ENCODE measurements around the gene WDFY2. TPM values are rescaled to one million over a fixed set of nuclear protein-coding genes. Genes with fewer than 3 reads are reported as not detected.

WDFY2 gene
- total and polyA plus RNA-seq, 5 donors from 2014 or later = 4.0 to 26.2 (median 4.9) TPM

DNA sequence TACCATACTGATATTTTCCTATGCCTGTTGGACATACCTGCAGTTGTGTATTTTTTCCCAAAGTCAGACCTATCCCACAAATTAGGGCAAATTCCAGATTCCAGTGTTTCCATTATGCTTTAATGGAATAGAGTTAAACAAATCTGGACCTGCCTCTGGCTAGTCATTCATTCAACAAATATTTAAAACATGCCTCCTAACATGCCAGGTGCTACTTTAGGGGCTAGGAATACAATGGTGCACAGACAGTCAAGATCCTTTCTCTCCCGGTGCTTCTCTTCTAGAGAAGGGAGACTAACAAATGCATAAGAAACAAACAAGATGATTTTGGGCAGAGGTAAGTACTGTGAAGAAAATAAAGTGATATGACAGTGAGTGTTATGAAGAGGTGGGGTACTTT lies 7.5 kb upstream of the WDFY2 start:
- Mint-ChIP-seq H3K4me3 (no peak overlapping the region), H3K27me3 (peaks cover 25% of the 10 kb centered on the region), H3K4me1 (no peaks in the 10 kb centered on the region), H3K27ac (no peak overlapping the region), H3K36me3 (peaks cover 3% of the 10 kb centered on the region), H3K9me3 (peaks cover 0 to 2% (median 0%) of the 10 kb centered on the region in 7 donors)
- Histone ChIP-seq H3K4me3 (ENCODE audit: low read depth, low read length) (no peak overlapping the region), H3K4me1 (ENCODE audit: control insufficient read depth, insufficient read depth, low read length, poor library complexity, severe bottlenecking) (no peaks in the 10 kb centered on the region), H3K27ac (ENCODE audit: insufficient read depth, low read length, poor library complexity, severe bottlenecking) (no peak overlapping the region), H3K9me3 (ENCODE audit: control insufficient read depth in 2 of 2, low read length in 2 of 2) (no peaks in the 10 kb centered on the region), H3K36me3 (ENCODE audit: control insufficient read depth, insufficient read depth, low read length) (no peaks in the 10 kb centered on the region), H3K27me3 (ENCODE audit: control insufficient read depth, insufficient read depth, low read length) (no peaks in the 10 kb centered on the region)
- ATAC-seq (ENCODE audit: low read depth in 2 of 2) (no peak), DNase-seq (no peak)

DNA sequence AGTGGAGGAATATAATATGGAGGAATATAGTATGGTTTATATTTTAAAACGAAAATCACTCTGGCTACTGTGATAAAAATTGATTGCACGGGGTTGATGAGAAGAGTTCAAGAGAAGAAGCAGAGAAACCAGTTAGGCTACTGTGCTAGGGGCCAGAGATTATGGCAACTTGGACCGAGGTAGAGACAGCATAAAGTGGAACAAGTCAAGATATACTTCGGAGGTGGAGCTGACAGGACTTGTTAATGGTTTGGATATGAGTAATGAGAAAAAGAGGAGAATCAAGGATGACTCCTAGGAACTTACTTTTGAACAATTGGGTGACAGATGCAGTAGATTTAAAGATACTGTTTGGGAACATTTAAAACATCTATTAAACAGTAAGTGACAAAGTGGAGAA lies 6.6 kb upstream of the WDFY2 start:
- Mint-ChIP-seq H3K27ac (no peak overlapping the region), H3K4me3 (no peak overlapping the region), H3K36me3 (peaks cover 3% of the 10 kb centered on the region), H3K27me3 (peaks cover 26% of the 10 kb centered on the region), H3K9me3 (peaks cover 0 to 2% (median 0%) of the 10 kb centered on the region in 7 donors), H3K4me1 (no peaks in the 10 kb centered on the region)
- ATAC-seq (ENCODE audit: low read depth in 2 of 2) (no peak), DNase-seq (no peak)
- H3K36me3 ChIP-seq (ENCODE audit: control insufficient read depth, insufficient read depth, low read length) = no peaks in the 10 kb centered on the region
- H3K4me1 ChIP-seq (ENCODE audit: control insufficient read depth, insufficient read depth, low read length, poor library complexity, severe bottlenecking) = no peaks in the 10 kb centered on the region
- no peaks in the 10 kb centered on the region for H3K27me3 ChIP-seq (ENCODE audit: control insufficient read depth, insufficient read depth, low read length)
- no peak overlapping the region for H3K27ac ChIP-seq (ENCODE audit: insufficient read depth, low read length, poor library complexity, severe bottlenecking)
- H3K4me3 ChIP-seq (ENCODE audit: low read depth, low read length) = no peak overlapping the region
- no peaks in the 10 kb centered on the region for H3K9me3 ChIP-seq (ENCODE audit: control insufficient read depth in 2 of 2, low read length in 2 of 2)

DNA sequence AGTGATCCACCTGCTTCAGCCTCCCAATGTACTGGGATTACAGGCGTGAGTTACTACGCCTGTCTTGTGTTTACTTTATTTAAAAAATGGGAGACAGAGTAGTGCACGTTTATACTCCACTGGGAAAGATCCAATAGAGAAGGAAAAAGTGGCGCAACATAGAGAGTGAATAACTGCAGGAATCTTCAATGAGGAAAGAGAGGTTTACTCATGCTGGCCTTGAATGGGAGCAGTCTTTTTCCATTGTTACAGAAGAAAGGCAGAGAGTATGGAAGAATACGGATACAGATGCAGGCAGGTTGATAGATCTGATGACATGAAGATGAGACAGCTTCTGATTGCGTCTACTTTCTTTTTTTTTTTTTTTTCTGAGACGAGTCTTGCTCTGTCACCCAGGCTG lies 4.6 kb upstream of the WDFY2 start:
- H3K27me3 ChIP-seq (ENCODE audit: control insufficient read depth, insufficient read depth, low read length) = no peaks in the 10 kb centered on the region
- Mint-ChIP-seq H3K27ac (no peak overlapping the region), H3K36me3 (peaks cover 3% of the 10 kb centered on the region), H3K9me3 (peaks cover 0 to 2% (median 0%) of the 10 kb centered on the region in 7 donors), H3K27me3 (peaks cover 30% of the 10 kb centered on the region), H3K4me3 (peak overlapping the region in 1 of 4 donors; percentile 30), H3K4me1 (peaks cover 0 to 10% (median 3%) of the 10 kb centered on the region in 4 donors)
- DNase-seq (no peak), ATAC-seq (ENCODE audit: low read depth in 2 of 2) (no peak)
- no peak overlapping the region for H3K4me3 ChIP-seq (ENCODE audit: low read depth, low read length)
- H3K4me1 ChIP-seq (ENCODE audit: control insufficient read depth, insufficient read depth, low read length, poor library complexity, severe bottlenecking) = peaks cover 5% of the 10 kb centered on the region
- H3K36me3 ChIP-seq (ENCODE audit: control insufficient read depth, insufficient read depth, low read length) = no peaks in the 10 kb centered on the region
- no peaks in the 10 kb centered on the region for H3K9me3 ChIP-seq (ENCODE audit: control insufficient read depth in 2 of 2, low read length in 2 of 2)
- H3K27ac ChIP-seq (ENCODE audit: insufficient read depth, low read length, poor library complexity, severe bottlenecking) = no peak overlapping the region

DNA sequence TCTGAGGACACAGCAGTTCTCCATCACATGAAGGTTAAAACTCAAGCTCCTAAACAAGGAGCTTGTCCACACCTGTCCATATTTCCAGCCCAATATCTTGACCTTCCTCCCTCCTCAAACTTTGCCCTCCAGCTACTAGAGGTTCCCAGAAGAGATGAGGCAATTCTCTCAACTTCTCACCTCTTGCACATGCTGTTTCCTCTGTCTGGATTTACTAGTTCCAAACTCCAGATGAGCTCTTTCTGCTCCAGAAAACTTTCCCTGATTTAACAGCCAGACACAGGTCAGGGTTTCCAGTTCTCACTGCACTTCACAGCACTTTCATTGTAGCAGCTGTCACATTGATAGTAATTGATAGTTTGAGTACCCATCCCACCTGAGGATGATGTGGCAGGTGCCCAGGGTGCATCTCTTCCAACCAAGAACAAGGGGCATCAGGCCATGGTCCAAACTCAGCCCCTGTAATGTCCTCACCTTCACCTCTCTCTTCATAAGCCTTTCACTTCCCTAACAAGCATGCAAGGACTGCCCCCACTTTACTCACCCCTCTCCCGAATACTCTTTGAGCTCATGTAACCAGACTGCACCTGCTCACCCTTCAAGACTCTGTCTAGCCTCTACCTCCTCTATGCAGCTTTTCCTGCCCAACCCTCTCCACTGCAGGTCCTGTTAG lies 3.0 kb upstream of the WDFY2 start:
- H3K27me3 Mint-ChIP-seq = peaks cover 26% of the 10 kb centered on the region
- no peaks in the 10 kb centered on the region for H3K36me3 ChIP-seq (ENCODE audit: control insufficient read depth, insufficient read depth, low read length)
- H3K4me1 ChIP-seq (ENCODE audit: control insufficient read depth, insufficient read depth, low read length, poor library complexity, severe bottlenecking) = peaks cover 17% of the 10 kb centered on the region
- H3K4me1 Mint-ChIP-seq = peaks cover 9 to 21% (median 12%) of the 10 kb centered on the region in 4 donors
- H3K27me3 ChIP-seq (ENCODE audit: control insufficient read depth, insufficient read depth, low read length) = no peaks in the 10 kb centered on the region
- peak overlapping the region in 2 of 4 donors; percentile 34 to 65 for H3K4me3 Mint-ChIP-seq
- H3K27ac Mint-ChIP-seq = peak overlapping the region in 1 of 3 donors; percentile 21
- H3K4me3 ChIP-seq (ENCODE audit: low read depth, low read length) = no peak overlapping the region
- no peaks in the 10 kb centered on the region for H3K9me3 ChIP-seq (ENCODE audit: control insufficient read depth in 2 of 2, low read length in 2 of 2)
- H3K9me3 Mint-ChIP-seq = peaks cover 0 to 2% (median 0%) of the 10 kb centered on the region in 7 donors
- no peak overlapping the region for H3K27ac ChIP-seq (ENCODE audit: insufficient read depth, low read length, poor library complexity, severe bottlenecking)
- ATAC-seq (ENCODE audit: low read depth in 2 of 2) = no peak
- DNase-seq = no peak
- H3K36me3 Mint-ChIP-seq = peaks cover 3% of the 10 kb centered on the region

DNA sequence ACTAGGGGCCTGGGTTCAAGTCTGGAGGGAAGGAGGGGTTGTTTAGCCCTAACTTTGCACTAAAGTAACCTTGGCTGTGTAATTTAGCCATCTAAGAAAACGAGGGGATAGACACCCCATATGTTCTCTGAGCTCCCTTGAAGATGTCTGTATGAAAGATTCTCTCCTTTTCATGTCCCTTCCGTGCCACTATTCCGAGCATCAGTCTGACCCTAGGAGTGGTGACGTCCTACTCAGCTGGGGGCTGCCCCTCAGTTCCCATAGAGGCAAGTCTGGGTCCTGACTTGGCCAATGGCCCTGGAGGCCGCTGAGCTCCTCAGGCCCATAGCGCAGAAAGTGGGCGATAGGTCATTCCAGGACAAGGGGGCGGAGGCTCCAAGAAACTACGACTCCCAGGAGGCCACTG lies 790 bp upstream of the WDFY2 start:
- Histone ChIP-seq H3K4me3 (ENCODE audit: low read depth, low read length) (peak overlapping the region; percentile 61), H3K4me1 (ENCODE audit: control insufficient read depth, insufficient read depth, low read length, poor library complexity, severe bottlenecking) (peaks cover 17% of the 10 kb centered on the region), H3K27me3 (ENCODE audit: control insufficient read depth, insufficient read depth, low read length) (no peaks in the 10 kb centered on the region), H3K27ac (ENCODE audit: insufficient read depth, low read length, poor library complexity, severe bottlenecking) (peak overlapping the region; percentile 90), H3K9me3 (ENCODE audit: control insufficient read depth in 2 of 2, low read length in 2 of 2) (no peaks in the 10 kb centered on the region), H3K36me3 (ENCODE audit: control insufficient read depth, insufficient read depth, low read length) (no peaks in the 10 kb centered on the region)
- DNase-seq (no peak), ATAC-seq (ENCODE audit: low read depth in 2 of 2) (no peak)
- Mint-ChIP-seq H3K4me3 (peak overlapping the region; percentile 95 to 99 (median 98)), H3K9me3 (peaks cover 0 to 2% (median 0%) of the 10 kb centered on the region in 7 donors), H3K4me1 (peaks cover 13 to 42% (median 25%) of the 10 kb centered on the region in 4 donors), H3K27ac (peak overlapping the region; percentile 86 to 99 (median 97)), H3K27me3 (peaks cover 14% of the 10 kb centered on the region), H3K36me3 (peaks cover 3% of the 10 kb centered on the region)

GRCh38 chr13:51584731-51585672 lies 740 bp downstream of the WDFY2 start:
- Mint-ChIP-seq H3K27ac (peak overlapping the region in 2 of 3 donors; percentile 90 to 97), H3K4me3 (peak overlapping the region; percentile 95 to 99 (median 98)), H3K36me3 (no peaks in the 10 kb centered on the region), H3K4me1 (peaks cover 13 to 53% (median 34%) of the 10 kb centered on the region in 4 donors), H3K9me3 (no peaks in the 10 kb centered on the region), H3K27me3 (peaks cover 14% of the 10 kb centered on the region)
- no peaks in the 10 kb centered on the region for H3K9me3 ChIP-seq (ENCODE audit: control insufficient read depth in 2 of 2, low read length in 2 of 2)
- H3K27me3 ChIP-seq (ENCODE audit: control insufficient read depth, insufficient read depth, low read length) = no peaks in the 10 kb centered on the region
- H3K4me1 ChIP-seq (ENCODE audit: control insufficient read depth, insufficient read depth, low read length, poor library complexity, severe bottlenecking) = peaks cover 17% of the 10 kb centered on the region
- peak; percentile 35 to 36 for ATAC-seq (ENCODE audit: low read depth in 2 of 2)
- H3K27ac ChIP-seq (ENCODE audit: insufficient read depth, low read length, poor library complexity, severe bottlenecking) = peak overlapping the region; percentile 90
- H3K36me3 ChIP-seq (ENCODE audit: control insufficient read depth, insufficient read depth, low read length) = no peaks in the 10 kb centered on the region
- peak in 2 of 3 donors; percentile 69 to 84 for DNase-seq
- peak overlapping the region; percentile 93 for H3K4me3 ChIP-seq (ENCODE audit: low read depth, low read length)

- Mint-ChIP-seq H3K36me3 (no peaks in the 10 kb centered on the region), H3K4me3 (peak overlapping the region; percentile 95 to 99 (median 98)), H3K9me3 (no peaks in the 10 kb centered on the region), H3K27ac (peak overlapping the region in 1 of 3 donors; percentile 97), H3K27me3 (peaks cover 14% of the 10 kb centered on the region), H3K4me1 (peaks cover 19 to 60% (median 40%) of the 10 kb centered on the region in 4 donors)
- peaks cover 17% of the 10 kb centered on the region for H3K4me1 ChIP-seq (ENCODE audit: control insufficient read depth, insufficient read depth, low read length, poor library complexity, severe bottlenecking)
- no peaks in the 10 kb centered on the region for H3K27me3 ChIP-seq (ENCODE audit: control insufficient read depth, insufficient read depth, low read length)
- peak in 2 of 3 donors; percentile 7 to 58 for DNase-seq
- H3K36me3 ChIP-seq (ENCODE audit: control insufficient read depth, insufficient read depth, low read length) = no peaks in the 10 kb centered on the region
- peak overlapping the region; percentile 93 for H3K4me3 ChIP-seq (ENCODE audit: low read depth, low read length)
- no peaks in the 10 kb centered on the region for H3K9me3 ChIP-seq (ENCODE audit: control insufficient read depth in 2 of 2, low read length in 2 of 2)
- no peak for ATAC-seq (ENCODE audit: low read depth in 2 of 2)
- H3K27ac ChIP-seq (ENCODE audit: insufficient read depth, low read length, poor library complexity, severe bottlenecking) = no peak overlapping the region
Observed at GRCh38 chr13:51585696-51586095, 1.4 kb downstream of the WDFY2 start.
